Panc1 (cell line): ENCODE data around the gene TRMT44.

Experiments used
- CTCF ChIP-seq: fragments of 450-650 bp; IDR thresholded peaks from 2 replicates; pipeline ENCODE4 v1.5.1; 2017; ENCODE audit warnings: mild to moderate bottlenecking
- POLR2AphosphoS5 ChIP-seq: IDR thresholded peaks from 2 replicates; pipeline ENCODE4 v1.6.1; 2012; ENCODE audit warnings: mild to moderate bottlenecking, low read depth, low read length, moderate library complexity
- REST ChIP-seq, 2 experiments: IDR thresholded peaks; 2 replicates each; pipeline ENCODE4 v1.6.1; 2011 to 2012; ENCODE audit warnings: low read depth in 2 of 2, control low read depth in 1 of 2, low read length in 1 of 2, mild to moderate bottlenecking in 1 of 2, moderate library complexity in 1 of 2; ENCODE audit not compliant: insufficient read depth in 1 of 2

GRCh38 chr4:8457646-8458252, 17.2 kb downstream of the TRMT44 start:
- TF ChIP-seq CTCF (no peak), REST (IDR thresholded peaks at IDR 0.05; ENCODE audit: insufficient read depth in 1 of 2, low read depth in 2 of 2, low read length in 1 of 2) (no peak), POLR2AphosphoS5 (no peak)
